ENCODE measurements around the gene TEAD4.

The TEAD4 gene

DNA sequence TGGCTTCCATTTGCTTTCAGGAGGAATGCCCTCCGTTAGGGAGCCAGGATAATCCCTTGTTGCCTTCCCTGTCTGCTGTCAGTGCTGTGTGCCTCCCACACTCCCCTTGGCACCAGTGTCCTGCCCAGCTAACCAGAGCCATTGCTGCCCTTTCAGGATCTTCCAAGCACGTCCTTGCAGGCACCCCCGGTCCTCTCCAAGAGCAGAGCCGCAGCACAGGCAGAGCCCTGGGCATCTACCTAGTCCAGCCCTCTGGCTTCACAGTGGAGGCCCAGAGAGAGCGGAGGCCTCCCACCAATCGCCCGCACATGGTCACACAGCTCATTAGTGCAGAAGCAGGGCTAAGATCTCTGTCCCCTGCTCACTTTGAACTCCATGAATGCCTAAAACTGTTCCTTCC lies 79.0 kb downstream of the TEAD4 start:
- CTCF ChIA-PET: no interaction called here
- POLR2A ChIA-PET: no interaction called here
- DNase-seq (ENCODE audit: extremely low spot score): no peak
- TF ChIP-seq SUZ12 (IDR thresholded peaks at IDR 0.05) (no peak), SP1 (IDR thresholded peaks at IDR 0.05) (no peak), ELF4 (IDR thresholded peaks at IDR 0.05) (no peak), NFRKB (IDR thresholded peaks at IDR 0.05) (no peak), L3MBTL2 (conservative IDR thresholded peaks at IDR 0.05) (no peak), HDGF (IDR thresholded peaks at IDR 0.05; ENCODE audit: borderline replicate concordance) (no peak), FOXK2 (IDR thresholded peaks at IDR 0.05) (no peak), ARNT (IDR thresholded peaks at IDR 0.05) (no peak), LEF1 (IDR thresholded peaks at IDR 0.05; ENCODE audit: borderline replicate concordance) (no peak)

DNA sequence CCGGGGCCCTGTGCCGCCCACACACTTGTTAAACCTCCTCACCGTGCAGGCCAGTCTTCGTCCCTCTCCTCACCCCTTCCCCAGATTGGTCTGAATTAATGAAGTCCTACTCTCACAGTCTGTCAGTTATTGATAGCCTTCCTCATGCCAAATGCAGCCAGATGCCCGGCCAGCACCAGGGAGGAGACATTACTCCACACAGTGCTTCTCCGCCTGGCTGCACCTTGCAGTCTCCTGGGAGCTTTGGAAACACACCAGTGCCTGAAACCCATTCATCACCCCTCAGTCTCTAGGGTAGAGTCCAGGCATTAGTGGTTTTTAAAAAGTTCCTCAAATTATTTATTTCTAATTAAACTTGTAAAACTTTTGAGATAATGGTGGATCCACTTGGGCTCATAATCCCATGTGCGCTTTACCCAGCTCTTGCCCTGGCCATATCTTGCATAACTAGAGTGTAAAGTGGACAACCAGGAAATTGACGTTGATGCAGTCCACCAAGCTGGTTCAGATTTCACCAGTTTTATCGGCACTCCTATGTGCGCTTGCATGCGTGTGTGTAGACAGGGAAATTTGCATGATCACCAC lies 79.8 kb downstream of the TEAD4 start:
- ChIA-PET POLR2A (no interaction called here), CTCF (no interaction called here)
- TF ChIP-seq HDGF (IDR thresholded peaks at IDR 0.05; ENCODE audit: borderline replicate concordance): no peak
- no peak for TF ChIP-seq SP1 (IDR thresholded peaks at IDR 0.05)
- no peak for TF ChIP-seq L3MBTL2 (conservative IDR thresholded peaks at IDR 0.05)
- no peak for TF ChIP-seq BHLHE40 (IDR thresholded peaks at IDR 0.05; ENCODE audit: borderline replicate concordance)
- TF ChIP-seq FOXK2 (IDR thresholded peaks at IDR 0.05): no peak
- TF ChIP-seq TARDBP (IDR thresholded peaks at IDR 0.05): no peak
- TF ChIP-seq SUZ12 (IDR thresholded peaks at IDR 0.05): no peak
- TF ChIP-seq FOXA1 (IDR thresholded peaks at IDR 0.05): no peak
- TF ChIP-seq, protein P1, sequence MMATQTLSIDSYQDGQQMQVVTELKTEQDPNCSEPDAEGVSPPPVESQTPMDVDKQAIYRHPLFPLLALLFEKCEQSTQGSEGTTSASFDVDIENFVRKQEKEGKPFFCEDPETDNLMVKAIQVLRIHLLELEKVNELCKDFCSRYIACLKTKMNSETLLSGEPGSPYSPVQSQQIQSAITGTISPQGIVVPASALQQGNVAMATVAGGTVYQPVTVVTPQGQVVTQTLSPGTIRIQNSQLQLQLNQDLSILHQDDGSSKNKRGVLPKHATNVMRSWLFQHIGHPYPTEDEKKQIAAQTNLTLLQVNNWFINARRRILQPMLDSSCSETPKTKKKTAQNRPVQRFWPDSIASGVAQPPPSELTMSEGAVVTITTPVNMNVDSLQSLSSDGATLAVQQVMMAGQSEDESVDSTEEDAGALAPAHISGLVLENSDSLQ (IDR thresholded peaks at IDR 0.05): no peak
- TF ChIP-seq NFRKB (IDR thresholded peaks at IDR 0.05): no peak
- TF ChIP-seq ZNF384 (IDR thresholded peaks at IDR 0.05): no peak
- no peak for TF ChIP-seq CTBP1 (IDR thresholded peaks at IDR 0.05; ENCODE audit: borderline replicate concordance)
- DNase-seq (ENCODE audit: extremely low spot score): no peak

DNA sequence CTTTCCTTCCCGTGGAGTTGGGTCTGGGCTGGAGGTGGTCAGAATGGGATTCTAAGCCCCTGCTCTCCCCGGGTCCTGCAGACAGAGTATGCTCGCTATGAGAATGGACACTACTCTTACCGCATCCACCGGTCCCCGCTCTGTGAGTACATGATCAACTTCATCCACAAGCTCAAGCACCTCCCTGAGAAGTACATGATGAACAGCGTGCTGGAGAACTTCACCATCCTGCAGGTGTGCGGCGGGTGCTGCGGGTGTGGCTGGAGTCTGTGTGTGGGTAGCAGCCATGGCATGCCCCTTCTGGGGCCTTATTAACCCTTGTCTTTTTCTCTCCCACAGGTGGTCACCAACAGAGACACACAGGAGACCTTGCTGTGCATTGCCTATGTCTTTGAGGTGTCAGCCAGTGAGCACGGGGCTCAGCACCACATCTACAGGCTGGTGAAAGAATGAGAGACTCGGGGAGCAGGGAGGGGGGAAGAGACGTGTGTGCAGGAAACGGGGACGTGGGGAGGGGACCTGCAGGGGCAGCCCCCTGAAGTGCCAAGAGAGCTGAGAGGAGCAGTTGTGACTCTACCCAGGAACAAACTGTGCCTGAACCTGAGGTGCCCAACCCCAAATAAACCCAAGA lies 80.9 kb downstream of the TEAD4 start:
- DNase-seq (ENCODE audit: extremely low spot score): no peak
- ChIA-PET CTCF (no interaction called here), POLR2A (no interaction called here)
- TF ChIP-seq NFRKB (IDR thresholded peaks at IDR 0.05): no peak
- TF ChIP-seq TARDBP (IDR thresholded peaks at IDR 0.05): no peak
- TF ChIP-seq, protein P1 (IDR thresholded peaks at IDR 0.05): no peak
- no peak for TF ChIP-seq CTBP1 (IDR thresholded peaks at IDR 0.05; ENCODE audit: borderline replicate concordance)
- TF ChIP-seq FOXM1 (IDR thresholded peaks at IDR 0.05; ENCODE audit: borderline replicate concordance): no peak
- no peak for TF ChIP-seq SP1 (IDR thresholded peaks at IDR 0.05)
- no peak for TF ChIP-seq ZNF384 (IDR thresholded peaks at IDR 0.05)
- no peak for TF ChIP-seq HDGF (IDR thresholded peaks at IDR 0.05; ENCODE audit: borderline replicate concordance)
- TF ChIP-seq SUZ12 (IDR thresholded peaks at IDR 0.05): no peak
- no peak for TF ChIP-seq BHLHE40 (IDR thresholded peaks at IDR 0.05; ENCODE audit: borderline replicate concordance)
- no peak for TF ChIP-seq ARNT (IDR thresholded peaks at IDR 0.05)
- TF ChIP-seq LEF1 (IDR thresholded peaks at IDR 0.05; ENCODE audit: borderline replicate concordance): no peak
- no peak for TF ChIP-seq L3MBTL2 (conservative IDR thresholded peaks at IDR 0.05)
- no peak for TF ChIP-seq FOXA1 (IDR thresholded peaks at IDR 0.05)
- no peak for TF ChIP-seq FOXK2 (IDR thresholded peaks at IDR 0.05)
- no peak for TF ChIP-seq ELF4 (IDR thresholded peaks at IDR 0.05)

DNA sequence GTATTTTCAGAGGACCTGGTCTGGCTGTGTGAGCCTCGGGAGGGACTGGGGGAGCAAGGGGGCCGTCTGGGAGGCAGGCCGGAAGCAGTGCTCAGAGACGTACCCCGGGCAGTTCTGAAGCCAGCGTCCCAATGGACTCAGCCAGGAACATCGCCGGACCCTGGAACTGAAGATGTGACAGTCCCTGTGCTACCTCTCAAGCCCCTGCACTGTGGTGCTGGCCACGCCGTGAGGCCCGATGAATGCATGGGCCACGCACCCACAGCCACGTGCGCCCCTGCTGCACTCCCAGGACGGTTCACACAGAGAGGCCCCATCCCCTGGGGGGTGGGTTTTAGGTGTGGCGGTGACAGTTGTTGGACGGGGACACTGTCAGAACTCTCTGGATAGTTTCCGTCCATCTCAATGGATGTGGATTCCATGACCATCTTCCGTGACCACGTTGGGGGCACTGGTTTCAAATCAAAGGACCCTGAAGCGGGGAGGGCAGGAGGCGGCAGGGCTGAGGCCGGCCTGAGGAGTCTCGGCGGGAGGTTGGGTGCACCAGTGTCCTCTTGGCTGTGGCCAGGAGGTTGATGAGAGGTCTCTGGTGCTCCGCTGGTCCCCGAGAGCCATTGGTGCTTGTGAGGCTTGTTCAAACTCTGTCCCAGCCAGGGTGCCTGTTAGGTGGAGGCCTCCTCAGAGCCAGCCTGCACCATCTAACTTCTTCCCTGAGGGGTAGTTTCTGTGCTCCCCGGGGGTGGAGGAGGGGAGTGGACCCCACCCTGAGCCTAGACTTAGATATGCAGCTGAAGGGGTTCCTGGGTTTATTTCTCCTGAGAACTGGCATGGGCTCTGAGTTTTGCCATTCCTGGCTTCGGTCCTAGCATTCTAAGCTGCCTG lies 81.7 kb downstream of the TEAD4 start:
- TF ChIP-seq FOXM1 (IDR thresholded peaks at IDR 0.05; ENCODE audit: borderline replicate concordance): no peak
- TF ChIP-seq L3MBTL2 (conservative IDR thresholded peaks at IDR 0.05): no peak
- no peak for TF ChIP-seq SUZ12 (IDR thresholded peaks at IDR 0.05)
- TF ChIP-seq ZNF384 (IDR thresholded peaks at IDR 0.05): no peak
- CTCF ChIA-PET: interaction anchor here (0.9 to 1.9 kb wide), 2 partner anchors 33 to 195 kb away, joined by 4 to 7 read pairs; no protein-coding TSS in a partner anchor
- DNase-seq (ENCODE audit: extremely low spot score): no peak
- POLR2A ChIA-PET: no interaction called here

DNA sequence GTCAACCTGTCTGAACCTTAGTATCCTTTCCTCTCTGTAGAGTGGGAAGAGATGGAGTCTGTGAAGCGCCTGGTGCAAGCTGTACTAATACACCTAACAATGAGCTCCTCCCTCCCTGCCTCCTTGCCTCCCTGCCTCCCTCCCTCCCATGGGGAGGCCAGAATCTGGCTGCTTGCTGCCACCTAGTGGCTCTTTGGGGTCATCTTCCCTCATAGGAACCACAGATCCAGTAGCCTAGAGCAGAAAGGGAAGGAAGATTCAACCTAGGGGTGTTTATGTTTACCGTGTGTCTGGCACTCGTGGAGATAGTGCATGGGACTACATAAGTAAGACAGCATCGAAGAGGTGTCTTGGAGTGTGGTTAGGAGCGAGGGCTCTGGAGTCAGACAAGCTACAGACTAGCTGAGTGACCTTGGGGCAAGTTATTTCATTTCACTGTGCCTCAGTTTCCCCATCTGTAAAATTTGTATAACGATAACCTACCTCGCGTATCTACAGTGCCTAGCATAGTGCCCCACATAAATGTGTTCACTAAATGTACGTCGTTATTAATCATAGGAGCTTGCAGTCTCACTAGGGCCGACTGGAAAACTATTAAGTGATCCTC lies 82.5 kb downstream of the TEAD4 start:
- ChIA-PET CTCF (interaction anchor here (0.6 to 1.9 kb wide), 4 partner anchors 32 to 196 kb away, joined by 3 to 7 read pairs (median 4); no protein-coding TSS in a partner anchor), POLR2A (no interaction called here)
- DNase-seq (ENCODE audit: extremely low spot score): peak; percentile 85
- TF ChIP-seq, protein P1 (IDR thresholded peaks at IDR 0.05): no peak
- TF ChIP-seq FOXK2 (IDR thresholded peaks at IDR 0.05) (no peak), CTBP1 (IDR thresholded peaks at IDR 0.05; ENCODE audit: borderline replicate concordance) (no peak), SP1 (IDR thresholded peaks at IDR 0.05) (no peak), LEF1 (IDR thresholded peaks at IDR 0.05; ENCODE audit: borderline replicate concordance) (no peak), FOXA1 (IDR thresholded peaks at IDR 0.05) (no peak), ARNT (IDR thresholded peaks at IDR 0.05) (no peak), HDGF (IDR thresholded peaks at IDR 0.05; ENCODE audit: borderline replicate concordance) (no peak), ELF4 (IDR thresholded peaks at IDR 0.05) (no peak), BHLHE40 (IDR thresholded peaks at IDR 0.05; ENCODE audit: borderline replicate concordance) (no peak), NFRKB (IDR thresholded peaks at IDR 0.05) (no peak), FOXM1 (IDR thresholded peaks at IDR 0.05; ENCODE audit: borderline replicate concordance) (no peak), TARDBP (IDR thresholded peaks at IDR 0.05) (no peak), L3MBTL2 (conservative IDR thresholded peaks at IDR 0.05) (no peak), ZNF384 (IDR thresholded peaks at IDR 0.05) (no peak), SUZ12 (IDR thresholded peaks at IDR 0.05) (no peak)
